Stimulated activated naive CD8-positive, alpha-beta T cell treated with anti-CD3 and anti-CD28 coated beads, Interleukin-15, Interleukin-2, amounts not matched to agents 100 ng/mL and 50 ng/mL, for 24 hours (primary cell): ENCODE measurements around the gene ARHGAP40.

Experiments used
- H3K27ac Mint-ChIP-seq: one replicate; pipeline ENCODE4 v1.8.0; 2021; ENCODE audit warnings: mild to moderate bottlenecking, mixed read lengths
- H3K27me3 Mint-ChIP-seq: one replicate; pipeline ENCODE4 v1.8.0; 2021; ENCODE audit warnings: mixed read lengths
- H3K36me3 Mint-ChIP-seq: one replicate; pipeline ENCODE4 v1.8.0; 2021; ENCODE audit warnings: low read depth, mixed read lengths
- H3K4me1 Mint-ChIP-seq: one replicate; pipeline ENCODE4 v1.8.0; 2021; ENCODE audit warnings: low read depth, mixed read lengths
- H3K4me3 Mint-ChIP-seq: one replicate; pipeline ENCODE4 v1.8.0; 2021; ENCODE audit warnings: mild to moderate bottlenecking, mixed read lengths
- H3K9me3 Mint-ChIP-seq: one replicate; pipeline ENCODE4 v1.8.0; 2021; ENCODE audit warnings: mixed read lengths

Gene ARHGAP40

GRCh38 chr20:38692436-38693411 is 91.1 kb downstream of the ARHGAP40 start:
- Mint-ChIP-seq H3K27ac (no peak overlapping the region), H3K36me3 (no peaks in the 10 kb centered on the region), H3K4me3 (no peak overlapping the region), H3K27me3 (peaks cover 33% of the 10 kb centered on the region), H3K4me1 (no peaks in the 10 kb centered on the region), H3K9me3 (no peaks in the 10 kb centered on the region)

- Mint-ChIP-seq H3K9me3 (no peaks in the 10 kb centered on the region), H3K36me3 (no peaks in the 10 kb centered on the region), H3K27me3 (peaks cover 8% of the 10 kb centered on the region), H3K4me1 (no peaks in the 10 kb centered on the region), H3K4me3 (no peak overlapping the region), H3K27ac (no peak overlapping the region)
These were observed 95.7 kb downstream of the ARHGAP40 start for GRCh38 chr20:38697306-38697705.

GRCh38 chr20:38698541-38698940 is 96.9 kb downstream of the ARHGAP40 start:
- Mint-ChIP-seq H3K4me1 (no peaks in the 10 kb centered on the region), H3K27me3 (peaks cover 8% of the 10 kb centered on the region)

GRCh38 chr20:38700141-38700540 is 98.5 kb downstream of the ARHGAP40 start:
- Mint-ChIP-seq H3K4me1 (no peaks in the 10 kb centered on the region), H3K27ac (no peak overlapping the region), H3K36me3 (no peaks in the 10 kb centered on the region)

More at GRCh38 chr20:38698541-38698940, 96.9 kb downstream of the ARHGAP40 start:
- Mint-ChIP-seq H3K36me3 (no peaks in the 10 kb centered on the region), H3K9me3 (no peaks in the 10 kb centered on the region), H3K27ac (no peak overlapping the region), H3K4me3 (no peak overlapping the region)

More at GRCh38 chr20:38700141-38700540, 98.5 kb downstream of the ARHGAP40 start:
- Mint-ChIP-seq H3K4me3 (no peak overlapping the region), H3K27me3 (peaks cover 8% of the 10 kb centered on the region), H3K9me3 (no peaks in the 10 kb centered on the region)
